Measurements from ENCODE around the gene VEZF1. TPM values are rescaled to one million over a fixed set of nuclear protein-coding genes. Genes with fewer than 3 reads are reported as not detected.
A peak's percentile ranks its signal among the peaks of the same experiment; 100 is the strongest.
"Not testable (repeated sequence)": the region's sequence is repeated elsewhere in the genome, so short reads cannot be mapped to it uniquely, and the experiment has no call there.

Gene VEZF1
- polyA plus RNA-seq, 6 donors from 2014 or later, result 39.6 to 58.2 (median 50.6) TPM

DNA sequence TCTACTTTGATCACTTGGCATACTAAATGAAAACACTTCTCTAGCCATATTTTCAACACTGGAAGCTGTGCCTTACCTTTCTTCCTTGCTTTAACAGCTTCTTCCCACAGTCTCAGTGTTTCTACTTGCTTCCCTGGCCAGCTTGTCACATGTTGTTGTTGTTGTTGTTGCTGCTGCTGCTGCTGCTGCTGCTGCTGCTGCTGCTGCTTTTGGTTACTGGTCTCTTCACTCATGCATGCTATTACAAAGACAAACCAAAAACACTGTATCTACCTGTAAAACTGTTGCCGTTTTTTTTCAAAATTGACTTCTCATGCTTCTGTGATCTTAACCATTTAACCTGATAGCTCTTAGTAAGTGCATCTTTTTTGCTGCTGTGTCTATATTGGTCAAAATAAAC lies 9.0 kb downstream of the VEZF1 start:
- ATAC-seq (ENCODE audit: low read depth in 2 of 2) (no peak), DNase-seq (no peak)
- Mint-ChIP-seq H3K4me3 (no peak overlapping the region), H3K9me3 (no peaks in the 10 kb centered on the region), H3K27ac (peak overlapping the region in 1 of 6 donors; percentile 22), H3K36me3 (peaks cover 44 to 52% of the 10 kb centered on the region in 2 donors), H3K27me3 (no peaks in the 10 kb centered on the region), H3K4me1 (peaks cover 24 to 42% (median 30%) of the 10 kb centered on the region in 3 donors)

- Mint-ChIP-seq H3K9me3 (no peaks in the 10 kb centered on the region), H3K27ac (no peak overlapping the region), H3K27me3 (no peaks in the 10 kb centered on the region), H3K4me1 (peaks cover 6 to 17% (median 6%) of the 10 kb centered on the region in 3 donors), H3K36me3 (peaks cover 32 to 41% of the 10 kb centered on the region in 2 donors), H3K4me3 (no peak overlapping the region)
- DNase-seq (no peak), ATAC-seq (ENCODE audit: low read depth in 2 of 2) (no peak)
These were observed 11.5 kb downstream of the VEZF1 start for GRCh38 chr17:57976594-57976993.

GRCh38 chr17:57975044-57975443 lies 13.0 kb downstream of the VEZF1 start:
- DNase-seq, result no peak
- Mint-ChIP-seq H3K4me1 (peaks cover 2 to 11% (median 3%) of the 10 kb centered on the region in 3 donors), H3K27ac (no peak overlapping the region), H3K9me3 (no peaks in the 10 kb centered on the region), H3K27me3 (no peaks in the 10 kb centered on the region), H3K36me3 (peaks cover 24 to 31% of the 10 kb centered on the region in 2 donors), H3K4me3 (no peak overlapping the region)
- no peak for ATAC-seq (ENCODE audit: low read depth in 2 of 2)

GRCh38 chr17:57974053-57974824 lies 13.8 kb downstream of the VEZF1 start:
- not testable (repeated sequence) for H3K4me3 Mint-ChIP-seq; H3K27me3 Mint-ChIP-seq; H3K27ac Mint-ChIP-seq; ATAC-seq (ENCODE audit: low read depth in 2 of 2); DNase-seq; H3K4me1 Mint-ChIP-seq; H3K9me3 Mint-ChIP-seq
- H3K36me3 Mint-ChIP-seq, result peaks cover 22 to 31% of the 10 kb centered on the region in 2 donors

GRCh38 chr17:57972151-57972550 lies 15.9 kb downstream of the VEZF1 start:
- Mint-ChIP-seq H3K4me1 (no peaks in the 10 kb centered on the region), H3K9me3 (no peaks in the 10 kb centered on the region), H3K27ac (no peak overlapping the region), H3K4me3 (no peak overlapping the region), H3K36me3 (peaks cover 7 to 25% of the 10 kb centered on the region in 2 donors), H3K27me3 (peaks cover 8 to 14% (median 13%) of the 10 kb centered on the region in 3 donors)
- ATAC-seq (ENCODE audit: low read depth in 2 of 2) (no peak), DNase-seq (no peak)

DNA sequence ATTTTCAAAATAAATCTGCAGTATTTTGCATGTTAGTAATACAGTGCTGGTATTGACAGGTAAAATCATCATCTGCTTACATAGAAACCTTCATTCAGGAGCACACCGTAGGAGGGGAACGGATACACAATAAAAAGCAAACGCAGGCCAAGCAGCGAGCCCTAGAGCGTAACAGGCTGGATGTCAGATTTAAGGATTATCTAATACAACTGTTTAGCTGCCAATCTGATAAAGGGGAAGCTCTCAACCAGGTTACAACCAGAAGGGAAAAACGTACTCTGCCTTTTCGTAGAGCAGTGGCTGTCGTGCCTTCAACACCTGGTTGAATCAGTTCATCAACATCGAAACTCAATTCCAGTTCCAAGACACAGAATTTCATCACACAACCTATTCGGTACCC lies 16.5 kb downstream of the VEZF1 start:
- Mint-ChIP-seq H3K36me3 (peaks cover 7 to 21% of the 10 kb centered on the region in 2 donors), H3K4me1 (no peaks in the 10 kb centered on the region), H3K27ac (peak overlapping the region in 1 of 6 donors; percentile 53), H3K27me3 (peaks cover 13 to 18% (median 17%) of the 10 kb centered on the region in 3 donors), H3K4me3 (no peak overlapping the region), H3K9me3 (no peaks in the 10 kb centered on the region)
- ATAC-seq (ENCODE audit: low read depth in 2 of 2), result no peak
- no peak for DNase-seq

DNA sequence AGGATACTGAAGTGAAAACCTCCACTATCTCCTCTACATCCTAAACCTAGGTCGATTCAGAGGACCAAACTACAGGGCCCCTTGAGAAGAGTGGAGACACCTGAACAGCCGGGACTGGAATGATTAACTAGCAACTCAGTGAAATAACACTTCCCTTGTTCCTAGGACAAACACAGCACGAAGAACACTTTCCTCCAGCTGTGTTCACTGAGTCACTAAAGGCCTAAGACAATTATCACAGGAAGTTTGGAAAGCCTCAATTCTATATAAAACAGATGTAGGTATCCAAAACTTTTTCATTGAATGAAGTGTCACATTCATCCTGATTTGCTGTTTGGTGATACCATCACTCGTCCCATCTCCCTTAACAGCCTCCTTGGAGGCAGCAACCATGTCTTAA lies 17.3 kb downstream of the VEZF1 start:
- H3K27ac Mint-ChIP-seq, result peak overlapping the region in 1 of 6 donors; percentile 24
- ATAC-seq (ENCODE audit: low read depth in 2 of 2) (no peak), DNase-seq (no peak)
- H3K4me1 Mint-ChIP-seq, result no peaks in the 10 kb centered on the region
- H3K4me3 Mint-ChIP-seq, result no peak overlapping the region
- no peaks in the 10 kb centered on the region for H3K9me3 Mint-ChIP-seq
- H3K36me3 Mint-ChIP-seq, result peaks cover 7 to 14% of the 10 kb centered on the region in 2 donors
- peaks cover 18 to 26% (median 25%) of the 10 kb centered on the region in 3 donors for H3K27me3 Mint-ChIP-seq

- Mint-ChIP-seq H3K27ac (no peak overlapping the region), H3K36me3 (no peaks in the 10 kb centered on the region), H3K4me1 (no peaks in the 10 kb centered on the region), H3K9me3 (no peaks in the 10 kb centered on the region), H3K27me3 (peaks cover 22 to 41% (median 40%) of the 10 kb centered on the region in 3 donors), H3K4me3 (no peak overlapping the region)
- ATAC-seq (ENCODE audit: low read depth in 2 of 2), result no peak
- no peak for DNase-seq
These were observed 19.6 kb downstream of the VEZF1 start for GRCh38 chr17:57968456-57968855.

GRCh38 chr17:57966875-57967274 lies 21.2 kb downstream of the VEZF1 start:
- Mint-ChIP-seq H3K4me3 (no peak overlapping the region), H3K9me3 (no peaks in the 10 kb centered on the region), H3K27ac (no peak overlapping the region), H3K27me3 (peaks cover 34 to 55% (median 53%) of the 10 kb centered on the region in 3 donors), H3K36me3 (no peaks in the 10 kb centered on the region), H3K4me1 (no peaks in the 10 kb centered on the region)
- ATAC-seq (ENCODE audit: low read depth in 2 of 2) (no peak), DNase-seq (no peak)

DNA sequence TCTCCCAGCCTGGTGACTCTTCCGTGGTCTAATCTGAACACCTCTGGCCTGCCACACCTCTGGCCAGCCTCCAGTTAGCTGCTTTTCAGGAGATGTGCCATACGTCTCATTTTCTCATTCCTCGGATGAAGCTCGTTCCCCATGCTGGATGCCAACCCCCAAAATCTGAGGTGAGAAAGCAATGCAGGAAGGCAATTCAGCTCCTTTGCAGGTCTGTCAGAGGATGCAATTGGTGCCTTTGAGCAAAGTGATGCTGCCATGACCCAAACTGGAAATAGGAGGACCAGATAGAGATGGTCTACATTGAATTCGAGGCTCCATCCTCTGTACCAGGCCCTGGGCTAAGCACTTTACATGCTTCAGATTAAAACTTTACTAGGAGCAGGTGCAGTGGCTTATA lies 21.8 kb downstream of the VEZF1 start:
- ATAC-seq (ENCODE audit: low read depth in 2 of 2), result no peak
- peaks cover 34 to 58% (median 55%) of the 10 kb centered on the region in 3 donors for H3K27me3 Mint-ChIP-seq
- no peak overlapping the region for H3K4me3 Mint-ChIP-seq
- no peaks in the 10 kb centered on the region for H3K36me3 Mint-ChIP-seq
- H3K9me3 Mint-ChIP-seq, result no peaks in the 10 kb centered on the region
- H3K4me1 Mint-ChIP-seq, result no peaks in the 10 kb centered on the region
- DNase-seq, result no peak
- H3K27ac Mint-ChIP-seq, result no peak overlapping the region

DNA sequence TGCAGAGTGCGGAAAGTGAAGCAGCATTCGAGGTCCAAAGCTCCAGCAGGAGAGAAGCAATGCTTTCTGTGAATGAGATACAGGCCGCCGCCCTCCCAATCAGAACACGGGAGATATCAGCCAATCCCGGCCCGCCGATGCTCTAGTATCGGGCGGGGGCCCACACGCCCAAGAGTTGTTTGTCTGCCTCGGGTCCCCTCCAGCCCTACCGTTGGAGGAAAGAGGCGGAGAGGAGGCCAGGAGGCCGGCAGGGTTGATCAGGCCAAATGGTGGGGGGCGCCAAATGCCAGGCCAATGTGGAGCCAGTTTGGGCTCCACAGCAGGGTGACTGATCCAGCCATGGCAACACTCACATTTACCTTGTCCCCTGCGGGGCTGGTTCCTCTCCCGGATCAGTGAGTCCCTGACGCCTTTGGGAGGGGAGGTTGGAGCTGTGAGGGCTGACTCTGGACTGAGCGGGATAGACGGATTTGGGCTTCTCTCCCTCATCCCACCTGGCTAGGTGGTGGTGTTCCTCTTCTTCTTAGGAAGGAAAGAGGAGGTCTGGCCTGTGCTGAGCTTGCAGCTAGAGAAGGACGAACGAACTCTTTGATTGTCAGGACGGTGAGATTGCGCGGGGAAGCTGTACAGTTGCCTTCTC lies 22.4 kb downstream of the VEZF1 start:
- H3K4me3 Mint-ChIP-seq, result no peak overlapping the region
- peaks cover 39 to 64% (median 61%) of the 10 kb centered on the region in 3 donors for H3K27me3 Mint-ChIP-seq
- no peaks in the 10 kb centered on the region for H3K4me1 Mint-ChIP-seq
- H3K27ac Mint-ChIP-seq, result no peak overlapping the region
- DNase-seq (no peak), ATAC-seq (ENCODE audit: low read depth in 2 of 2) (no peak)
- H3K36me3 Mint-ChIP-seq, result no peaks in the 10 kb centered on the region
- H3K9me3 Mint-ChIP-seq, result no peaks in the 10 kb centered on the region

- H3K27ac Mint-ChIP-seq, result peak overlapping the region in 1 of 6 donors; percentile 9
- H3K4me3 Mint-ChIP-seq, result no peak overlapping the region
- no peak for ATAC-seq (ENCODE audit: low read depth in 2 of 2)
- no peak for DNase-seq
- H3K4me1 Mint-ChIP-seq, result peaks cover 0 to under 1% (median under 1%) of the 10 kb centered on the region in 3 donors
- peaks cover 57 to 79% (median 75%) of the 10 kb centered on the region in 3 donors for H3K27me3 Mint-ChIP-seq
- no peaks in the 10 kb centered on the region for H3K9me3 Mint-ChIP-seq
- H3K36me3 Mint-ChIP-seq, result no peaks in the 10 kb centered on the region
These were observed 24.9 kb downstream of the VEZF1 start for GRCh38 chr17:57963149-57963511.

GRCh38 chr17:57962279-57963148 lies 25.5 kb downstream of the VEZF1 start:
- no peaks in the 10 kb centered on the region for H3K9me3 Mint-ChIP-seq
- DNase-seq (no peak), ATAC-seq (ENCODE audit: low read depth in 2 of 2) (no peak)
- H3K27me3 Mint-ChIP-seq, result peaks cover 60 to 80% (median 75%) of the 10 kb centered on the region in 3 donors
- peak overlapping the region in 1 of 6 donors; percentile 38 for H3K27ac Mint-ChIP-seq
- no peaks in the 10 kb centered on the region for H3K36me3 Mint-ChIP-seq
- H3K4me3 Mint-ChIP-seq, result no peak overlapping the region
- H3K4me1 Mint-ChIP-seq, result peaks cover under 1 to 7% (median 6%) of the 10 kb centered on the region in 3 donors
